GM23248 (cell line): ENCODE data around the gene UCP3. TPM values are rescaled to one million over a fixed set of nuclear protein-coding genes. Genes with fewer than 3 reads are reported as not detected.
A peak's percentile ranks its signal among the peaks of the same experiment; 100 is the strongest.

Source experiments
- DNase-seq: peaks from one replicate; pipeline ENCODE4 v3.0.0-alpha.2; 2015
- H2AFZ ChIP-seq: fragments of 200-600 bp; sonication (generic); 2 replicates; pipeline ENCODE4 v1.6.1; 2016; ENCODE audit warnings: antibody characterized with exemption
- H3F3A ChIP-seq: fragments of 200-600 bp; sonication (generic); 2 replicates; pipeline ENCODE4 v1.6.1; 2016; ENCODE audit warnings: mild to moderate bottlenecking, antibody characterized with exemption, mixed run types; ENCODE audit not compliant: insufficient read depth
- H3K27ac ChIP-seq: fragments of 200-600 bp; sonication (generic); 2 replicates; pipeline ENCODE4 v1.5.1; 2016; ENCODE audit warnings: mild to moderate bottlenecking
- H3K27me3 ChIP-seq: fragments of 200-600 bp; sonication (generic); replicated peaks from 2 replicates; pipeline ENCODE4 v1.6.1; 2016; ENCODE audit warnings: mild to moderate bottlenecking; ENCODE audit not compliant: insufficient read depth
- H3K36me3 ChIP-seq: fragments of 200-600 bp; sonication (generic); 2 replicates; pipeline ENCODE4 v1.6.1; 2016; ENCODE audit warnings: low read depth, mild to moderate bottlenecking
- H3K4me1 ChIP-seq: fragments of 200-600 bp; sonication (generic); 2 replicates; pipeline ENCODE4 v1.6.1; 2016; ENCODE audit warnings: mild to moderate bottlenecking; ENCODE audit not compliant: insufficient read depth
- H3K4me2 ChIP-seq: fragments of 200-600 bp; sonication (generic); one replicate; pipeline ENCODE4 v1.6.1; 2016; ENCODE audit warnings: mild to moderate bottlenecking; ENCODE audit not compliant: unreplicated experiment
- H3K4me3 ChIP-seq: fragments of 200-600 bp; sonication (generic); 2 replicates; pipeline ENCODE4 v1.5.1; 2016; ENCODE audit warnings: mild to moderate bottlenecking
- H3K79me2 ChIP-seq: fragments of 200-600 bp; sonication (generic); 2 replicates; pipeline ENCODE4 v1.6.1; 2016; ENCODE audit warnings: mild to moderate bottlenecking; ENCODE audit not compliant: insufficient read depth
- H3K9ac ChIP-seq: fragments of 200-600 bp; sonication (generic); 2 replicates; pipeline ENCODE4 v1.6.1; 2016; ENCODE audit warnings: mild to moderate bottlenecking
- H3K9me2 ChIP-seq: fragments of 200-600 bp; sonication (generic); 2 replicates; pipeline ENCODE4 v1.6.1; 2016; ENCODE audit warnings: mixed run types, mild to moderate bottlenecking, moderate library complexity; ENCODE audit not compliant: insufficient read depth
- H3K9me3 ChIP-seq: fragments of 200-600 bp; sonication (generic); one replicate; pipeline ENCODE4 v1.6.1; 2017; ENCODE audit warnings: low read depth
- H4K20me1 ChIP-seq: fragments of 200-600 bp; sonication (generic); 2 replicates; pipeline ENCODE4 v1.6.0; 2016; ENCODE audit not compliant: insufficient read depth
- EZH2 ChIP-seq: fragments of 200-600 bp; sonication (generic); IDR thresholded peaks from 2 replicates; pipeline ENCODE4 v1.6.1; 2018; ENCODE audit warnings: antibody characterized with exemption, mild to moderate bottlenecking; ENCODE audit not compliant: insufficient read depth, poor library complexity, severe bottlenecking
- EZH2phosphoT487 ChIP-seq: fragments of 200-600 bp; sonication (generic); IDR thresholded peaks from 2 replicates; pipeline ENCODE4 v1.6.1; 2018; ENCODE audit warnings: antibody characterized with exemption, moderate library complexity, mild to moderate bottlenecking, low read depth; ENCODE audit not compliant: insufficient read depth
- WGBS, 2 experiments: methylation state at CpG; one replicate each; pipeline ENCODE4 v1.1.6; 2015 to 2017; ENCODE audit warnings: low lambda C conversion rate in 2 of 2, low coverage in 1 of 2; ENCODE audit errors: missing lambda C conversion rate in 2 of 2; 5-methylcytosine and 5-hydroxymethylcytosine counted together
- in situ Hi-C: fragments of 300-500 bp; cut with MboI; formaldehyde crosslinking; loops from 2 replicates; pipeline ENCODE4 v1.15.0; 2020
- polyA plus RNA-seq: library from polyadenylated mRNA; unstranded; fragments of >200 nt; fragmentation: Nextera tagmentation; extraction: Ambion mirVana; gene quantifications from 2 replicates; pipeline ENCODE4 v1.2.1, GENCODE V29; 2016
- total RNA-seq: library from RNA; depleted of rRNA; stranded (reverse); fragments of >200 nt; shearing (Covaris generic); gene quantifications from 2 replicates; pipeline ENCODE4 v1.2.3, GENCODE V29; 2014

UCP3 gene
- total and polyA plus RNA-seq, 2 experiments from 2014 or later: 0.11 TPM; not detected in 1

DNA sequence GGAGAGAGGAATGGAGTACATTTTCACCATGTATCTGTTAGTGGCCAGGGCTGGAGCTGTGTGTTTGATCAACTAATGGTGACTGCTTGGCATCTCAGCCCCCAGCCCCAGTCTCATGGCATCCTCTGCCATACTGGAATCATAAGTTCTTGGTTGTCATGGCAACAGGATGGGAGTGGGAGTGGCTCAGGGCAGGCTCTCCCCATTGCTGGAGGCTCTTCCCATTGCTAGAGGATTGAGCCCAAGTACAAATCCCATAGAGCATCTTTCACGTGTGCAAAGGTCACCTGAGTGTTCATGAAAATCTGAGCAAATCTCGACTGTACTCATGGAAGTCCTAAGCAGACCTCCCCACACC is 43.1 kb downstream of the UCP3 start:
- H3K9me2 ChIP-seq: no peaks in the 10 kb centered on the region
- H3K27me3 ChIP-seq: no peaks in the 10 kb centered on the region
- H3K4me2 ChIP-seq: no peak overlapping the region
- H2AFZ ChIP-seq: peak overlapping the region; percentile 43; the same call in 1 of the 2 replicates
- peaks cover 11% of the 10 kb centered on the region; the same call in 1 of the 2 replicates for H3K4me1 ChIP-seq
- H3K79me2 ChIP-seq: no peaks in the 10 kb centered on the region
- no peaks in the 10 kb centered on the region for H3F3A ChIP-seq
- TF ChIP-seq EZH2phosphoT487 (no peak), EZH2 (no peak)
- in situ Hi-C loops: no loop called here
- H3K36me3 ChIP-seq: no peaks in the 10 kb centered on the region
- H4K20me1 ChIP-seq: no peaks in the 10 kb centered on the region
- H3K9ac ChIP-seq: no peak overlapping the region
- 38 to 42% methylated on average over 2 of the region's 2 CpGs for WGBS, 2 experiments
- H3K9me3 ChIP-seq: no peaks in the 10 kb centered on the region
- no peak overlapping the region for H3K27ac ChIP-seq
- H3K4me3 ChIP-seq: no peak overlapping the region
- DNase-seq: no peak

- Histone ChIP-seq H3K79me2 (no peaks in the 10 kb centered on the region), H3K9me2 (no peaks in the 10 kb centered on the region), H3K9me3 (no peaks in the 10 kb centered on the region), H4K20me1 (no peaks in the 10 kb centered on the region), H3K27me3 (no peaks in the 10 kb centered on the region), H3F3A (no peaks in the 10 kb centered on the region), H3K27ac (no peak overlapping the region), H3K9ac (peak overlapping the region; percentile 14; the same call in 1 of the 2 replicates), H3K4me1 (peaks cover 11% of the 10 kb centered on the region; the same call in 1 of the 2 replicates), H2AFZ (peak overlapping the region; percentile 43), H3K36me3 (no peaks in the 10 kb centered on the region), H3K4me2 (peak overlapping the region; percentile 37), H3K4me3 (peak overlapping the region; percentile 47)
- peak; percentile 47 for DNase-seq
- in situ Hi-C loops: no loop called here
- TF ChIP-seq EZH2 (no peak), EZH2phosphoT487 (no peak)
- 13 to 18% methylated on average over 10 of the region's 10 CpGs for WGBS, 2 experiments
Measured at GRCh38 chr11:73965076-73965763, 43.7 kb downstream of the UCP3 start.

DNA sequence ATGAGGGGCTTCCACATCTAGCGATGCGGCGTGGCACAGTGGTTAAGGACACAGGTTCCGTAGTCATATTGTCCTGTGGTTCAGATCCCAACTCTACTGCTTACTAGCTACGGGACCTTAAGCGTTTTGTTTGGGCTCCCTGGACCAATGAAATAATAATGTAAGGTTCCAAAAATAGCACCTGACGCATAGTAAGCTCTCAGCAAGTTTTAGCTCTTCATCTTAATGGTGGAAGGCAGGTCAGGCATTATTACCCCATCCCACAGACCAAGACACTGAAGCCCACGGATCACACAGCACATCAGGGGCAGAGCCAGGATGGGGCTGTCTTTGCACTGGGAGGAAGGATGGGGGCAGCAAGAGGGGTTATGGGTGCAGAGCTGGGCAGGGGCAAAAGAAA is 45.0 kb downstream of the UCP3 start:
- no peak overlapping the region for H3K27ac ChIP-seq
- H3K9me3 ChIP-seq: no peaks in the 10 kb centered on the region
- H3F3A ChIP-seq: no peaks in the 10 kb centered on the region
- H3K79me2 ChIP-seq: no peaks in the 10 kb centered on the region
- no peaks in the 10 kb centered on the region for H4K20me1 ChIP-seq
- H3K9ac ChIP-seq: no peak overlapping the region
- H3K4me2 ChIP-seq: no peak overlapping the region
- no peaks in the 10 kb centered on the region for H3K9me2 ChIP-seq
- H3K27me3 ChIP-seq: no peaks in the 10 kb centered on the region
- WGBS, 2 experiments: 65 to 66% methylated on average over 8 of the region's 8 CpGs
- in situ Hi-C loops: no loop called here
- no peak overlapping the region for H3K4me3 ChIP-seq
- no peaks in the 10 kb centered on the region for H3K36me3 ChIP-seq
- 0 out of 2 replicates have a peak overlapping the region, but pooled peaks have one; percentile 43 for H2AFZ ChIP-seq
- DNase-seq: peak; percentile 22
- TF ChIP-seq EZH2: no peak
- TF ChIP-seq EZH2phosphoT487: no peak
- H3K4me1 ChIP-seq: peaks cover 11% of the 10 kb centered on the region; the same call in 1 of the 2 replicates

- WGBS, 2 experiments: 39 to 61% methylated on average over 4 to 7 of the region's 7 CpGs
- TF ChIP-seq EZH2phosphoT487 (no peak), EZH2 (no peak)
- no peaks in the 10 kb centered on the region for H4K20me1 ChIP-seq
- H3K4me1 ChIP-seq: peaks cover 11% of the 10 kb centered on the region; the same call in 1 of the 2 replicates
- no peak overlapping the region for H3K9ac ChIP-seq
- H3K4me3 ChIP-seq: no peak overlapping the region
- no peaks in the 10 kb centered on the region for H3F3A ChIP-seq
- no peaks in the 10 kb centered on the region for H3K9me2 ChIP-seq
- no peaks in the 10 kb centered on the region for H3K36me3 ChIP-seq
- no peaks in the 10 kb centered on the region for H3K9me3 ChIP-seq
- in situ Hi-C loops: no loop called here
- no peak for DNase-seq
- H2AFZ ChIP-seq: no peak overlapping the region
- H3K4me2 ChIP-seq: no peak overlapping the region
- H3K27me3 ChIP-seq: no peaks in the 10 kb centered on the region
- no peak overlapping the region for H3K27ac ChIP-seq
- no peaks in the 10 kb centered on the region for H3K79me2 ChIP-seq
Measured at GRCh38 chr11:73962101-73962705, 46.7 kb downstream of the UCP3 start.
